SK-N-SH (cell line): ENCODE measurements around the gene TP53I11. TPM values are rescaled to one million over a fixed set of nuclear protein-coding genes. Genes with fewer than 3 reads are reported as not detected.

ENCODE experiments used
- CTCF ChIA-PET: fragments of 300-600, 350-600 bp; formaldehyde crosslinking; extraction: SDS; loops from one replicate; lab custom pipeline; 2021; lab: Yijun Ruan, JAX
- POLR2A ChIA-PET: fragments of 350-600 bp; sonication (Branson Sonifier 250); formaldehyde crosslinking; extraction: SDS; loops from one replicate; lab custom pipeline; 2020; ENCODE audit warnings: antibody characterized with exemption, inconsistent platforms; lab: Yijun Ruan, JAX
- DNase-seq: peaks from one replicate; pipeline ENCODE4 v3.0.0; 2012
- H2AFZ ChIP-seq: fragments of 200-600 bp; sonication (generic); 2 replicates; pipeline ENCODE4 v1.8.1; 2016; ENCODE audit warnings: antibody characterized with exemption, mild to moderate bottlenecking, low read depth
- H3F3A ChIP-seq: fragments of 200-600 bp; sonication (generic); replicated peaks from 2 replicates; pipeline ENCODE3; 2016; ENCODE audit warnings: antibody characterized with exemption, mild to moderate bottlenecking; ENCODE audit not compliant: insufficient read depth
- H3K27ac ChIP-seq, 2 experiments: fragments of 200-500 bp in 1 of 2; fragments of 200-600 bp in 1 of 2; sonication (Bioruptor generic) in 1 of 2; sonication (generic), shearing (Covaris generic) in 1 of 2; 2 replicates each; pipeline versions ENCODE4 v1.5.1 to v1.6.1; 2014 to 2016; ENCODE audit warnings: low read depth in 2 of 2, inconsistent platforms in 1 of 2, low read length in 1 of 2, mild to moderate bottlenecking in 1 of 2, mixed read lengths in 1 of 2
- H3K27me3 ChIP-seq: fragments of 200-600 bp; sonication (generic), shearing (Covaris generic); 2 replicates; pipeline ENCODE4 v1.6.1; 2016; ENCODE audit warnings: mixed run types; ENCODE audit not compliant: insufficient read depth
- H3K36me3 ChIP-seq, 2 experiments: fragments of 200-500 bp in 1 of 2; fragments of 200-600 bp in 1 of 2; sonication (Bioruptor generic) in 1 of 2; sonication (generic) in 1 of 2; replicated peaks in 1 of 2; 2 replicates each; pipeline versions ENCODE3 to v1.5.1; 2014 to 2016; ENCODE audit warnings: low read length in 1 of 2, mild to moderate bottlenecking in 1 of 2; ENCODE audit not compliant: insufficient read depth in 2 of 2, control insufficient read depth in 1 of 2
- H3K4me1 ChIP-seq, 2 experiments: fragments of 200-500 bp in 1 of 2; fragments of 200-600 bp in 1 of 2; sonication (Bioruptor generic) in 1 of 2; sonication (generic), shearing (Covaris generic) in 1 of 2; 2 replicates each; pipeline versions ENCODE4 v1.5.1 to v1.6.1; 2014 to 2016; ENCODE audit warnings: low read depth in 1 of 2, low read length in 1 of 2, mixed run types in 1 of 2; ENCODE audit not compliant: insufficient read depth in 2 of 2, control insufficient read depth in 1 of 2
- H3K4me2 ChIP-seq: fragments of 200-600 bp; sonication (generic), shearing (Covaris generic); 2 replicates; pipeline ENCODE4 v1.6.1; 2017; ENCODE audit warnings: mixed run types
- H3K4me3 ChIP-seq, 2 experiments: fragments of 200-500 bp in 1 of 2; fragments of 200-600 bp in 1 of 2; sonication (Bioruptor generic) in 1 of 2; sonication (generic), shearing (Covaris generic) in 1 of 2; 2 replicates each; pipeline versions ENCODE4 v1.5.1 to v1.8.1; 2014 to 2016; ENCODE audit warnings: low read depth in 2 of 2, inconsistent platforms in 1 of 2, low read length in 1 of 2, mild to moderate bottlenecking in 1 of 2, mixed read lengths in 1 of 2, moderate library complexity in 1 of 2
- H3K79me2 ChIP-seq: fragments of 200-600 bp; sonication (generic); 2 replicates; pipeline ENCODE4 v1.8.1; 2017; ENCODE audit warnings: mild to moderate bottlenecking; ENCODE audit not compliant: insufficient read depth
- H3K9ac ChIP-seq: fragments of 200-600 bp; sonication (generic); 2 replicates; pipeline ENCODE4 v1.6.1; 2017; ENCODE audit warnings: mixed run types
- H3K9me2 ChIP-seq: fragments of 200-600 bp; sonication (generic); 2 replicates; pipeline ENCODE4 v1.6.1; 2017; ENCODE audit warnings: mixed run types
- H3K9me3 ChIP-seq: fragments of 200-600 bp; sonication (generic); 2 replicates; pipeline ENCODE4 v1.6.1; 2017; ENCODE audit warnings: mixed run types, mild to moderate bottlenecking, moderate library complexity
- H4K20me1 ChIP-seq: fragments of 200-600 bp; sonication (generic); 2 replicates; pipeline ENCODE4 v1.6.1; 2017; ENCODE audit warnings: mild to moderate bottlenecking, mixed run types; ENCODE audit not compliant: insufficient read depth
- ELF1 ChIP-seq: IDR thresholded peaks from 2 replicates; pipeline ENCODE4 v1.4.0; 2012
- EP300 ChIP-seq, 2 experiments: IDR thresholded peaks; 2 replicates each; pipeline versions ENCODE4 v1.4.0 to v1.6.1; 2012; ENCODE audit warnings: borderline replicate concordance in 1 of 2, low read depth in 1 of 2, low read length in 1 of 2
- FOSL2 ChIP-seq: IDR thresholded peaks from 2 replicates; pipeline ENCODE4 v1.4.0; 2012; ENCODE audit warnings: low read depth, mild to moderate bottlenecking, moderate library complexity, borderline replicate concordance
- FOXJ3 ChIP-seq: sonication (generic); formaldehyde crosslinking; IDR thresholded peaks from 2 replicates; pipeline ENCODE4 v1.5.1; 2020; ENCODE audit warnings: mild to moderate bottlenecking, missing genetic modification reagents
- GABPA ChIP-seq: IDR thresholded peaks from 2 replicates; pipeline ENCODE4 v1.4.0; 2012; ENCODE audit warnings: low read depth, mild to moderate bottlenecking
- GATA2 ChIP-seq: sonication (generic); formaldehyde crosslinking; IDR thresholded peaks from 2 replicates; pipeline ENCODE4 v1.5.0; 2020; ENCODE audit warnings: mild to moderate bottlenecking, missing genetic modification reagents
- MEF2A ChIP-seq: IDR thresholded peaks from 2 replicates; pipeline ENCODE4 v1.4.0; 2012; ENCODE audit warnings: low read depth, borderline replicate concordance
- NRF1 ChIP-seq: IDR thresholded peaks from 2 replicates; pipeline ENCODE4 v1.6.1; 2012; ENCODE audit warnings: low read depth, mild to moderate bottlenecking, low read length
- RCOR1 ChIP-seq: fragments of 150-350 bp; IDR thresholded peaks from 2 replicates; pipeline ENCODE4 v1.6.1; 2017; ENCODE audit warnings: antibody characterized with exemption, low read length
- RFX5 ChIP-seq: IDR thresholded peaks from 2 replicates; pipeline ENCODE4 v1.6.1; 2012; ENCODE audit warnings: mild to moderate bottlenecking, improper control_type of control experiment, low read length
- RXRA ChIP-seq: IDR thresholded peaks from 2 replicates; pipeline ENCODE4 v1.4.0; 2012; ENCODE audit warnings: low read depth, mild to moderate bottlenecking, borderline replicate concordance
- SMC3 ChIP-seq: IDR thresholded peaks from 2 replicates; pipeline ENCODE4 v1.6.1; 2012; ENCODE audit warnings: low read depth, low read length, improper control_type of control experiment
- TCF12 ChIP-seq: IDR thresholded peaks from 2 replicates; pipeline ENCODE4 v1.4.0; 2012
- YY1 ChIP-seq: IDR thresholded peaks from 2 replicates; pipeline ENCODE4 v1.4.0; 2012; ENCODE audit warnings: low read depth, mild to moderate bottlenecking
- WGBS: methylation state at CpG from one replicate; pipeline ENCODE4 v1.1.6; 2017; ENCODE audit warnings: low lambda C conversion rate; 5-methylcytosine and 5-hydroxymethylcytosine counted together
- polyA plus RNA-seq, 3 experiments: library from polyadenylated mRNA; depleted of rRNA; stranded (reverse); fragments of >200 nt; gene quantifications; 2 replicates each; pipeline ENCODE4 v1.2.3, GENCODE V29; 2012
- TF ChIP-seq, protein P1 (sequence below): fragments of 150-350 bp; IDR thresholded peaks from 2 replicates; pipeline ENCODE4 v1.6.1; 2016; ENCODE audit warnings: mild to moderate bottlenecking, low read depth, low read length

The TP53I11 gene
- polyA plus RNA-seq, 1 of the 3 experiments (the other 2 are of a cell fraction) = 6.6 TPM

DNA sequence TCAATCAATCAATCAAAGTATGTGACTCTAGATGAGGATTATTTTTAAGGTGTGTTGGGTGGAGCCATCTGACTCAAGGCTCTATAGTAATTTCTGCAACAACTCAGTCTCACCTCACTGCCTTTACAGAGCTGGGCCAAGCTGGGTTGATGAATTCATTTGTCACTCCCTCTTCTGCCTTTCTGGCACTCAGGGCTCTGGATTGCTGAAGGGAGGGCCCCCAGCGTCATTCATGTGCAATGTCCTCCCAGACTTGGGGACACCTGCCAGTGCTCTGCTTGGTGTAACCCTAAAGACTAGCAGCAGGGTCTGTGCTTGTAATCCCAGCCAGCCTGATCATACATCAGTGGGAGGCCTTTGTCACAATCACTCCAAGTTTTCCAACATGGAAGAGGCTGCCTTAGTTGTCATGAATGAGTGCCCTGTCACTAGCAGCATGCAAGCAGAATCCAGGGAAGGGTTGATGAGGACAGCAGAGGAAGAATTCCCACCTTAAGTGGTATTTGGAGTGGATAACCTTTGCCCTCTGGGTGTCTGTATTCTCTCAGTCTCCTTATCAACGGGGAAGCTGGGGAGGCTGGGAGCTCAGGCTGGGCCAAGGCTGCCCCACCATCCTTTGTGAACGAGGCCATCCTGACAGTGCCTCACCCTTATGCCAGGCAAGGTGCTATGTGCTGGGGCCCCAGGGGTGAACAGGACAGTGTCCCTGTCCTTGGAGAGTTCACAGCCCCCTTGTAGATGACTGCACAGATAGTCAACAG lies 2.0 kb upstream of the TP53I11 start:
- TF ChIP-seq, protein P1, sequence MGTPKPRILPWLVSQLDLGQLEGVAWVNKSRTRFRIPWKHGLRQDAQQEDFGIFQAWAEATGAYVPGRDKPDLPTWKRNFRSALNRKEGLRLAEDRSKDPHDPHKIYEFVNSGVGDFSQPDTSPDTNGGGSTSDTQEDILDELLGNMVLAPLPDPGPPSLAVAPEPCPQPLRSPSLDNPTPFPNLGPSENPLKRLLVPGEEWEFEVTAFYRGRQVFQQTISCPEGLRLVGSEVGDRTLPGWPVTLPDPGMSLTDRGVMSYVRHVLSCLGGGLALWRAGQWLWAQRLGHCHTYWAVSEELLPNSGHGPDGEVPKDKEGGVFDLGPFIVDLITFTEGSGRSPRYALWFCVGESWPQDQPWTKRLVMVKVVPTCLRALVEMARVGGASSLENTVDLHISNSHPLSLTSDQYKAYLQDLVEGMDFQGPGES = no peak
- POLR2A ChIA-PET = no interaction called here

GRCh38 chr11:44952082-44952481 lies 1.4 kb upstream of the TP53I11 start:
- H3K79me2 ChIP-seq = no peaks in the 10 kb centered on the region
- H3F3A ChIP-seq = peaks cover 6% of the 10 kb centered on the region
- ChIA-PET POLR2A (no interaction called here), CTCF (interaction anchor here (1.0 to 2.2 kb wide), 5 partner anchors 12 to 153 kb away, joined by 4 to 8 read pairs (median 5); no protein-coding TSS in a partner anchor)
- H3K4me2 ChIP-seq = no peak overlapping the region
- no peak overlapping the region for H3K9ac ChIP-seq
- no peak for DNase-seq
- H3K36me3 ChIP-seq = no peaks in the 10 kb centered on the region
- 44% methylated on average over 2 of the region's 2 CpGs for WGBS
- no peak overlapping the region for H2AFZ ChIP-seq
- peaks cover 4% of the 10 kb centered on the region in 2 experiments; a peak in 2 of 4 replicates for H3K4me1 ChIP-seq
- TF ChIP-seq NRF1 (no peak), MEF2A (no peak), SMC3 (no peak), FOXJ3 (CRISPR knock-in tag) (no peak), EP300 (IDR thresholded peaks at IDR 0.05; ENCODE audit: borderline replicate concordance in 1 of 2, low read depth in 1 of 2, low read length in 1 of 2) (no peak), RCOR1 (no peak), GABPA (no peak), TCF12 (no peak), FOSL2 (no peak), YY1 (no peak), GATA2 (CRISPR knock-in tag) (no peak), RFX5 (no peak), ELF1 (no peak), RXRA (no peak)
- no peaks in the 10 kb centered on the region for H3K9me3 ChIP-seq
- H3K4me3 ChIP-seq = no peak overlapping the region
- H4K20me1 ChIP-seq = peaks cover 18% of the 10 kb centered on the region
- no peaks in the 10 kb centered on the region for H3K9me2 ChIP-seq
- no peak overlapping the region for H3K27ac ChIP-seq
- no peaks in the 10 kb centered on the region for H3K27me3 ChIP-seq

More for the DNA sequence above, 2.0 kb upstream of the TP53I11 start:
- Histone ChIP-seq H3K27ac (no peak overlapping the region), H3K4me2 (no peak overlapping the region), H3K9me2 (no peaks in the 10 kb centered on the region), H3K9ac (no peak overlapping the region), H3K27me3 (no peaks in the 10 kb centered on the region), H3K79me2 (no peaks in the 10 kb centered on the region), H2AFZ (no peak overlapping the region), H3K4me1 (peaks cover 4% of the 10 kb centered on the region in 2 experiments; a peak in 2 of 4 replicates), H4K20me1 (peaks cover 12% of the 10 kb centered on the region), H3K9me3 (no peaks in the 10 kb centered on the region), H3K4me3 (no peak overlapping the region), H3K36me3 (no peaks in the 10 kb centered on the region), H3F3A (peaks cover 6% of the 10 kb centered on the region)
- DNase-seq = no peak
- WGBS = 69% methylated on average over 2 of the region's 3 CpGs
- CTCF ChIA-PET = interaction anchor here (1.0 to 2.2 kb wide), 6 partner anchors 12 to 152 kb away, joined by 4 to 8 read pairs (median 6); no protein-coding TSS in a partner anchor
